Body of pancreas (tissue), 4 donors: Measurements from ENCODE around the gene RARB. TPM values are rescaled to one million over a fixed set of nuclear protein-coding genes. Genes with fewer than 3 reads are reported as not detected.

ENCODE experiments used
- ATAC-seq: fragments of 150-250 bp; one replicate; pipeline ENCODE4 v1.9.1; 2016
- DNase-seq, 4 donors: peaks; one replicate each; pipeline ENCODE4 v3.0.0-alpha.2; 2019
- H3K27ac ChIP-seq, 4 donors: fragments of 200-600 bp; sonication (generic); 1 replicate in 3 of 4; 2 replicates in 1 of 4; pipeline versions ENCODE4 v1.5.1 to v1.6.1; 2016 to 2019; ENCODE audit warnings: mild to moderate bottlenecking in 1 of 4, mixed read lengths in 1 of 4, moderate library complexity in 1 of 4
- H3K27me3 ChIP-seq, 2 donors: fragments of 200-600 bp; sonication (generic); one replicate each; pipeline ENCODE4 v1.6.0; 2016; ENCODE audit warnings: mild to moderate bottlenecking in 1 of 2
- H3K36me3 ChIP-seq, 2 donors: fragments of 200-600 bp; sonication (generic); replicated peaks in 1 of 2; 2 replicates each; pipeline ENCODE4 v1.5.1; 2016; ENCODE audit warnings: low read depth in 2 of 2; ENCODE audit not compliant: insufficient read depth in 1 of 2
- H3K4me1 ChIP-seq: fragments of 200-600 bp; sonication (generic); one replicate; pipeline ENCODE4 v1.6.0; 2016
- H3K4me3 ChIP-seq, 2 donors: fragments of 200-600 bp; sonication (generic); 1 replicate in 1 of 2; 2 replicates in 1 of 2; pipeline ENCODE4 v1.5.1; 2016 to 2019
- H3K9me3 ChIP-seq, 3 donors: fragments of 200-600 bp; sonication (generic); 1 replicate in 2 of 3; 2 replicates in 1 of 3; pipeline ENCODE4 v1.5.1; 2016
- POLR2A ChIP-seq, 3 donors: fragments of 450-650 bp; IDR thresholded peaks; one replicate each; pipeline ENCODE4 v1.6.1; 2016; ENCODE audit warnings: antibody characterized with exemption in 3 of 3, mild to moderate bottlenecking in 2 of 3
- WGBS, 2 donors: methylation state at CpG; one replicate each; pipeline ENCODE4 v1.1.5; 2017; 5-methylcytosine and 5-hydroxymethylcytosine counted together
- intact Hi-C: fragments of 100-400 bp; cut with DNase I; formaldehyde crosslinking; loops from one replicate; pipeline ENCODE4 v1.15.1; 2023
- total RNA-seq, 2 donors: library from RNA; depleted of rRNA; stranded (reverse); fragments of >200 nt; gene quantifications; one replicate each; pipeline ENCODE4 v1.1.0, GENCODE V29; 2016
- TF ChIP-seq, protein P1 (sequence below), 7 experiments: fragments of 450-650 bp in 4 of 7; fragments of 200-600 bp in 3 of 7; sonication (generic) in 3 of 7; IDR thresholded peaks; one replicate each; pipeline ENCODE4 v1.5.1; 2016 to 2019; ENCODE audit warnings: antibody characterized with exemption in 7 of 7

The RARB gene
- total RNA-seq, 2 donors from 2014 or later = 1.8 to 3.0 TPM

DNA sequence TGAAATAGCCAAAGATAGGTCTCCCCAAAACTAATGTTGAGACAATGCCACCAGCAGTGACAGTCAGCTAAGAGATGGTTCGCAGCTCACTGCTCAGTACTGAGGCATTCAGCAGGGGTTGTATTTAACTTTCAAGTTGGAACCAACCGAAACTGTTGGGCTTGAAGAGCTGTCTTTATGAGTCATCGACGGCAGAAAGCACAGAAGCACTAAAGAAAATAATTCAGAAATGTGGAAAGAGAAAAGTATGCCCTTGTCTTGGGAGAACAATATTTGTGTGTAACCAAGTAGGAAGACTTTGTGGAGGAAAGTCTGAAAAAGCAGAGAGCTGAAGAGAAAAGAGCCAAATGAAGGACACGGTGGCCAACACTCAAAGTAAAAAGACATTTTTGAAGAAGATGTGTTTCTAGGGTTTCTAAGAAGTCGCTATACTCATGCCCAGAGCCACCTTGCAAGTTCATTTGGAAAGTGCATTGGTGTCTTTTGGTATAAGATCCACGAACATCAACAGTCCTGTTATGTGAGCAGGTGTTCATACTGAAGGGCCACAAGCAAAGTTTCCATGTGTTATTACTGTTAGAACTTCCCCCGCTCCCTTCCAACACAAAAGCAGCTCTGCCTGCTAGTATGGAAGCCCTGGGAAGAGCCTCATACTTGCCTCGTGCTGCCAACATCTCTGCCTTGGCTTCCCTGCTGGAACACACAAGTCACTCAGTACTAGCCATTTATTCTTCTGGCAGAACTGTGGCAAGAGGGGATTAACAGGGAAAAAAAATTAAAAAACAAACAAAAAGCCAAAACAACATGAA lies 4.1 kb upstream of the RARB start:
- Histone ChIP-seq H3K4me3 (no peak overlapping the region), H3K9me3 (no peaks in the 10 kb centered on the region), H3K4me1 (peaks cover 17% of the 10 kb centered on the region), H3K36me3 (no peaks in the 10 kb centered on the region), H3K27ac (no peak overlapping the region), H3K27me3 (no peaks in the 10 kb centered on the region)
- TF ChIP-seq, protein P1, sequence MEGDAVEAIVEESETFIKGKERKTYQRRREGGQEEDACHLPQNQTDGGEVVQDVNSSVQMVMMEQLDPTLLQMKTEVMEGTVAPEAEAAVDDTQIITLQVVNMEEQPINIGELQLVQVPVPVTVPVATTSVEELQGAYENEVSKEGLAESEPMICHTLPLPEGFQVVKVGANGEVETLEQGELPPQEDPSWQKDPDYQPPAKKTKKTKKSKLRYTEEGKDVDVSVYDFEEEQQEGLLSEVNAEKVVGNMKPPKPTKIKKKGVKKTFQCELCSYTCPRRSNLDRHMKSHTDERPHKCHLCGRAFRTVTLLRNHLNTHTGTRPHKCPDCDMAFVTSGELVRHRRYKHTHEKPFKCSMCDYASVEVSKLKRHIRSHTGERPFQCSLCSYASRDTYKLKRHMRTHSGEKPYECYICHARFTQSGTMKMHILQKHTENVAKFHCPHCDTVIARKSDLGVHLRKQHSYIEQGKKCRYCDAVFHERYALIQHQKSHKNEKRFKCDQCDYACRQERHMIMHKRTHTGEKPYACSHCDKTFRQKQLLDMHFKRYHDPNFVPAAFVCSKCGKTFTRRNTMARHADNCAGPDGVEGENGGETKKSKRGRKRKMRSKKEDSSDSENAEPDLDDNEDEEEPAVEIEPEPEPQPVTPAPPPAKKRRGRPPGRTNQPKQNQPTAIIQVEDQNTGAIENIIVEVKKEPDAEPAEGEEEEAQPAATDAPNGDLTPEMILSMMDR (IDR thresholded peaks at IDR 0.05) = no peak
- TF ChIP-seq POLR2A (IDR thresholded peaks at IDR 0.05) = no peak
- ATAC-seq (no peak), DNase-seq (no peak)
- intact Hi-C loops = no loop called here
- 62 to 65% methylated on average over 9 of the region's 9 CpGs for WGBS, 2 donors

GRCh38 chr3:25424614-25425013 lies 3.4 kb upstream of the RARB start:
- WGBS, 2 donors = 65 to 70% methylated on average over 5 of the region's 5 CpGs
- no peak overlapping the region for H3K27ac ChIP-seq

GRCh38 chr3:25426408-25426807 lies 1.7 kb upstream of the RARB start:
- no peaks in the 10 kb centered on the region for H3K9me3 ChIP-seq
- 64 to 70% methylated on average over 2 of the region's 2 CpGs for WGBS, 2 donors
- intact Hi-C loops = no loop called here
- no peaks in the 10 kb centered on the region for H3K36me3 ChIP-seq
- H3K4me1 ChIP-seq = peaks cover 34% of the 10 kb centered on the region
- no peak overlapping the region for H3K4me3 ChIP-seq
- DNase-seq (no peak), ATAC-seq (no peak)
- H3K27ac ChIP-seq = no peak overlapping the region
- no peaks in the 10 kb centered on the region for H3K27me3 ChIP-seq
- TF ChIP-seq POLR2A (IDR thresholded peaks at IDR 0.05) = no peak
- TF ChIP-seq, protein P1 (IDR thresholded peaks at IDR 0.05) = no peak

More at GRCh38 chr3:25424614-25425013, 3.4 kb upstream of the RARB start:
- no peaks in the 10 kb centered on the region for H3K9me3 ChIP-seq
- no peaks in the 10 kb centered on the region for H3K36me3 ChIP-seq
- H3K27me3 ChIP-seq = no peaks in the 10 kb centered on the region
- TF ChIP-seq POLR2A (IDR thresholded peaks at IDR 0.05) = no peak
- TF ChIP-seq, protein P1 (IDR thresholded peaks at IDR 0.05) = no peak
- no peak overlapping the region for H3K4me3 ChIP-seq
- ATAC-seq (no peak), DNase-seq (no peak)
- peaks cover 23% of the 10 kb centered on the region for H3K4me1 ChIP-seq
- intact Hi-C loops = no loop called here

DNA sequence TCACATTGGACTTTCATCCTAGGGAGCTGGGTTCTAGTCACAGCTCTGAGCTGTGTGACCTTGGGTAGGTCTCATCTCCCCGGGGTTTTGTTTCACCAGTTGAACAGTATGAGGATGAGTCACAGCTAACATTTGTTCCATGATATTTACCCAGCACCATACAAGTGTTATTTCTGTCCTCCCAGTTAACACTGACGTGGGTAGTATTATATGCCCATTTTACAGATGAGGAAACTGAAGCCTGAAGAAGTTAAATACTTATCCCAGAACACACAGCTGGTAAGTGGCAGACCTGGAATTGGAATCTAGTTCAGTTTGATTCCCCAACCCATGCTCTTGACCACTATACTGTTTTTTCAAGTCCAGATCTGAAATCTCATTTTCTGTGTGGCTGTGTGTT lies 908 bp upstream of the RARB start:
- peak overlapping the region in 1 of 4 donors; percentile 68 for H3K27ac ChIP-seq
- WGBS, 2 donors = 54 to 56% methylated on average over 2 of the region's 2 CpGs
- intact Hi-C loops = no loop called here
- H3K36me3 ChIP-seq = no peaks in the 10 kb centered on the region
- H3K4me3 ChIP-seq = no peak overlapping the region
- H3K4me1 ChIP-seq = peaks cover 34% of the 10 kb centered on the region
- H3K9me3 ChIP-seq = no peaks in the 10 kb centered on the region
- H3K27me3 ChIP-seq = no peaks in the 10 kb centered on the region
- DNase-seq (no peak), ATAC-seq (no peak)
- no peak for TF ChIP-seq POLR2A (IDR thresholded peaks at IDR 0.05)
- TF ChIP-seq, protein P1 (IDR thresholded peaks at IDR 0.05) = no peak

GRCh38 chr3:25427563-25427941 lies 511 bp upstream of the RARB start:
- Histone ChIP-seq H3K36me3 (no peaks in the 10 kb centered on the region), H3K27ac (peak overlapping the region in 3 of 4 donors; percentile 31 to 68 (median 47)), H3K9me3 (no peaks in the 10 kb centered on the region), H3K27me3 (no peaks in the 10 kb centered on the region), H3K4me1 (peaks cover 34% of the 10 kb centered on the region), H3K4me3 (peak overlapping the region in 1 of 2 donors; percentile 26)
- no peak for TF ChIP-seq POLR2A (IDR thresholded peaks at IDR 0.05)
- 1 to 2% methylated on average over 13 of the region's 13 CpGs for WGBS, 2 donors
- intact Hi-C loops = no loop called here
- no peak for ATAC-seq
- DNase-seq = no peak
